Esophagus muscularis mucosa (tissue), 4 donors: ENCODE results near the gene SLC22A13.

Source experiments
- CTCF ChIP-seq, 3 experiments: fragments of 200-600 bp in 2 of 3; fragments of 450-650 bp in 1 of 3; sonication (generic) in 2 of 3; IDR thresholded peaks; one replicate each; pipeline ENCODE4 v1.5.1; 2017 to 2019; ENCODE audit warnings: antibody characterized with exemption in 3 of 3, mild to moderate bottlenecking in 2 of 3, moderate library complexity in 1 of 3
- EP300 ChIP-seq: sonication (generic); formaldehyde crosslinking; IDR thresholded peaks from one replicate; pipeline ENCODE4 v1.6.1; 2017; ENCODE audit warnings: antibody characterized with exemption
- POLR2A ChIP-seq: fragments of 450-650 bp; IDR thresholded peaks from one replicate; pipeline ENCODE4 v1.6.1; 2017; ENCODE audit warnings: antibody characterized with exemption, moderate library complexity, mild to moderate bottlenecking, low read depth
- POLR2AphosphoS5 ChIP-seq, 2 donors: sonication (generic); formaldehyde crosslinking; IDR thresholded peaks; one replicate each; pipeline ENCODE4 v1.6.1; 2017; ENCODE audit warnings: antibody characterized with exemption in 2 of 2

- TF ChIP-seq CTCF (IDR thresholded peaks at IDR 0.05) = no peak
- no peak for TF ChIP-seq EP300
- no peak for TF ChIP-seq POLR2AphosphoS5 (IDR thresholded peaks at IDR 0.05)
- TF ChIP-seq POLR2A = no peak
These were observed 27.1 kb upstream of the SLC22A13 start for GRCh38 chr3:38238416-38239008.
